Gastroesophageal sphincter (tissue), 4 donors: ENCODE measurements around the gene STYXL2. TPM values are rescaled to one million over a fixed set of nuclear protein-coding genes. Genes with fewer than 3 reads are reported as not detected.

Experiments
- ATAC-seq: fragments of 150-250 bp; one replicate; pipeline ENCODE4 v1.9.1; 2016; ENCODE audit warnings: mild to moderate bottlenecking, moderate library complexity
- H3K27ac ChIP-seq, 4 donors: fragments of 200-600 bp; sonication (generic) in 3 of 4; 1 replicate in 3 of 4; 2 replicates in 1 of 4; pipeline ENCODE4 v1.5.1; 2016 to 2019
- H3K27me3 ChIP-seq: fragments of 200-600 bp; sonication (generic); one replicate; pipeline ENCODE4 v1.5.1; 2019
- H3K36me3 ChIP-seq, 2 donors: fragments of 200-600 bp; sonication (generic); one replicate each; pipeline ENCODE4 v1.5.1; 2019; ENCODE audit warnings: control low read depth in 1 of 2
- H3K4me1 ChIP-seq, 3 donors: fragments of 200-600 bp; sonication (generic); 1 replicate in 2 of 3; 2 replicates in 1 of 3; pipeline ENCODE4 v1.5.1; 2016 to 2019; ENCODE audit warnings: control low read depth in 2 of 3
- H3K4me3 ChIP-seq, 2 donors: fragments of 200-600 bp; sonication (generic); one replicate each; pipeline ENCODE4 v1.5.1; 2019; ENCODE audit warnings: mild to moderate bottlenecking in 1 of 2, moderate library complexity in 1 of 2
- H3K9me3 ChIP-seq, 3 donors: fragments of 200-600 bp; sonication (generic); one replicate each; pipeline ENCODE4 v1.5.1; 2017 to 2019; ENCODE audit warnings: control low read depth in 2 of 3
- CTCF ChIP-seq, 4 experiments: fragments of 200-600 bp in 2 of 4; fragments of 450-650 bp in 2 of 4; sonication (generic) in 1 of 4; IDR thresholded peaks; one replicate each; pipeline ENCODE4 v1.5.1; 2017 to 2019; ENCODE audit warnings: antibody characterized with exemption in 4 of 4, mild to moderate bottlenecking in 2 of 4, moderate library complexity in 2 of 4
- EP300 ChIP-seq: sonication (generic); formaldehyde crosslinking; IDR thresholded peaks from one replicate; pipeline ENCODE4 v1.6.1; 2017; ENCODE audit warnings: antibody characterized with exemption, mild to moderate bottlenecking
- POLR2A ChIP-seq, 2 donors: fragments of 450-650 bp; IDR thresholded peaks; one replicate each; pipeline ENCODE4 v1.6.1; 2017; ENCODE audit warnings: antibody characterized with exemption in 2 of 2, mild to moderate bottlenecking in 2 of 2, moderate library complexity in 1 of 2
- POLR2AphosphoS5 ChIP-seq: sonication (generic); formaldehyde crosslinking; IDR thresholded peaks from one replicate; pipeline ENCODE4 v1.6.1; 2017; ENCODE audit warnings: antibody characterized with exemption
- WGBS, 2 donors: methylation state at CpG; one replicate each; pipeline ENCODE4 v1.1.5; 2018; ENCODE audit warnings: low coverage in 1 of 2; 5-methylcytosine and 5-hydroxymethylcytosine counted together
- total RNA-seq, 4 donors: library from RNA; depleted of rRNA; stranded (reverse); fragments of >200 nt; gene quantifications; one replicate each; pipeline ENCODE4 v1.1.0, GENCODE V29; 2016

Gene STYXL2
- total RNA-seq, 4 donors from 2014 or later, result 0.08 to 0.17 (median 0.16) TPM; not detected in 1

GRCh38 chr1:167061073-167061464 lies 32.8 kb upstream of the STYXL2 start:
- ATAC-seq, result no peak
- H3K27me3 ChIP-seq, result peaks cover 16% of the 10 kb centered on the region
- no peaks in the 10 kb centered on the region for H3K36me3 ChIP-seq
- H3K4me3 ChIP-seq, result no peak overlapping the region
- WGBS, 2 donors, result 78 to 92% methylated on average over 2 to 3 of the region's 3 CpGs
- H3K9me3 ChIP-seq, result no peaks in the 10 kb centered on the region
- H3K4me1 ChIP-seq, result peaks cover 0 to 10% (median 4%) of the 10 kb centered on the region in 3 donors
- TF ChIP-seq CTCF (IDR thresholded peaks at IDR 0.05) (no peak), POLR2A (IDR thresholded peaks at IDR 0.05) (no peak), POLR2AphosphoS5 (no peak), EP300 (no peak)
- H3K27ac ChIP-seq, result no peak overlapping the region

DNA sequence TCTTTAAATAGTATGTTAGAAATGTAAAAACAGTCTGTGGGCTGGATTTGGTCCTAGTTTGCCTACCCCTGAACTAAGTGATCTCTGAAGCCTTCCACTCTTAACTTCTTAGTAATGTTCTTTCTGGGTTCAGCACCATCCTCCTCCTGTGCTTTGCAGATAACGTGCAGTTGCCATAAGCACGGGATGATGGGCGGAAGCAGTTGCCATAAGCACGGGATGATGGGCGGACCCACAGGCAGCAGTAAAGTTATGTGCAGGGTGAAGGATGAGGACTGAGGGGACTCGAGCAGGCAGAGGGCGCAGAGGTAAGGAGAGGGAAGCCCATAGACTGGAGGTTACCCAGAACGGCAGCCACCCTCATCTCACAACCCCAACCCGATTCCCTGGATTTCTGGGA lies 29.3 kb upstream of the STYXL2 start:
- H3K36me3 ChIP-seq, result no peaks in the 10 kb centered on the region
- TF ChIP-seq POLR2A (IDR thresholded peaks at IDR 0.05) (no peak), EP300 (no peak), CTCF (IDR thresholded peaks at IDR 0.05) (no peak), POLR2AphosphoS5 (no peak)
- no peaks in the 10 kb centered on the region for H3K9me3 ChIP-seq
- WGBS, 2 donors, result 71 to 77% methylated on average over 5 to 7 of the region's 9 CpGs
- peaks cover 18% of the 10 kb centered on the region for H3K27me3 ChIP-seq
- ATAC-seq, result no peak
- peaks cover 0 to 8% (median 5%) of the 10 kb centered on the region in 3 donors for H3K4me1 ChIP-seq
- H3K4me3 ChIP-seq, result no peak overlapping the region
- no peak overlapping the region for H3K27ac ChIP-seq

- ATAC-seq, result no peak
- Histone ChIP-seq H3K27me3 (peaks cover 9% of the 10 kb centered on the region), H3K36me3 (no peaks in the 10 kb centered on the region), H3K4me1 (peaks cover 0 to 8% (median 5%) of the 10 kb centered on the region in 3 donors), H3K27ac (no peak overlapping the region), H3K9me3 (no peaks in the 10 kb centered on the region), H3K4me3 (no peak overlapping the region)
- TF ChIP-seq CTCF (IDR thresholded peaks at IDR 0.05) (no peak), POLR2AphosphoS5 (no peak), EP300 (no peak)
- 90% methylated on average over 2 of the region's 8 CpGs; no CpG with 5 or more reads in 1 of the 2 donors for WGBS, 2 donors
These were observed 28.4 kb upstream of the STYXL2 start for GRCh38 chr1:167065471-167065870.

- TF ChIP-seq CTCF (IDR thresholded peaks at IDR 0.05) (peak; percentile 86 to 99 (median 90)), POLR2AphosphoS5 (no peak)
These were observed 27.3 kb upstream of the STYXL2 start for GRCh38 chr1:167066333-167067122.

GRCh38 chr1:167067904-167068303 lies 26.0 kb upstream of the STYXL2 start:
- 73 to 76% methylated on average over 3 of the region's 3 CpGs for WGBS, 2 donors
- peaks cover 5% of the 10 kb centered on the region for H3K27me3 ChIP-seq
- H3K4me3 ChIP-seq, result no peak overlapping the region
- no peak overlapping the region for H3K27ac ChIP-seq
- H3K9me3 ChIP-seq, result no peaks in the 10 kb centered on the region
- no peak for ATAC-seq
- no peaks in the 10 kb centered on the region for H3K36me3 ChIP-seq
- no peak for TF ChIP-seq POLR2AphosphoS5
- TF ChIP-seq EP300, result no peak
- TF ChIP-seq POLR2A (IDR thresholded peaks at IDR 0.05), result no peak
- TF ChIP-seq CTCF (IDR thresholded peaks at IDR 0.05), result no peak
- H3K4me1 ChIP-seq, result peaks cover 0 to 8% (median 5%) of the 10 kb centered on the region in 3 donors

More at GRCh38 chr1:167066333-167067122, 27.3 kb upstream of the STYXL2 start:
- Histone ChIP-seq H3K27me3 (peaks cover 5% of the 10 kb centered on the region), H3K27ac (no peak overlapping the region), H3K4me1 (peaks cover 0 to 8% (median 5%) of the 10 kb centered on the region in 3 donors), H3K9me3 (no peaks in the 10 kb centered on the region), H3K4me3 (peak overlapping the region in 1 of 2 donors; percentile 24), H3K36me3 (no peaks in the 10 kb centered on the region)
- peak; percentile 79 for ATAC-seq
- WGBS, 2 donors, result 0 to 3% methylated on average over 9 to 26 of the region's 31 CpGs
